GM12801 (cell line): ENCODE data around the gene ZNF777.

ENCODE experiments used
- TF ChIP-seq, protein P1 (sequence below): IDR thresholded peaks from one replicate; pipeline ENCODE4 v1.5.1; 2011; ENCODE audit warnings: control low read depth; ENCODE audit not compliant: insufficient read length; ENCODE audit errors: extremely low read depth

Gene ZNF777

DNA sequence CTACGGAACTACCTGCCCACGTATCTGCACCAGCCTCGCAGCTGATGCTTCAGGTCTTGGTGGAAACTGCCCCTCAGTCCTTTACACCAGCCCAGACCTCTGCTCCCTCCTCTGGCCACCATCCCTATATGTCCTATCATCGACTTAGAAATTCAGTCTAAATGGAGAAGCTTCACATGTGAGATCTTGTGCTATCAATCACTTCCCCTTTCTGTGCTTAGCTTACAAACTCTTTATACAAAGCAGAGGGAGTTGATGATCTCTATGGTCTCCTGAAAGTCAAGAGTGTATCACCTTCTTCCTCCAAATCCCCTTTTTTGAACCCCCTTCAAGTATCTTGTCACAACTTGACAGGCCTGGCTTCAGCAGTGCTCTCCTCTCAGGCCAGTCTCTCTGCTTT lies 30.7 kb downstream of the ZNF777 start:
- TF ChIP-seq, protein P1, sequence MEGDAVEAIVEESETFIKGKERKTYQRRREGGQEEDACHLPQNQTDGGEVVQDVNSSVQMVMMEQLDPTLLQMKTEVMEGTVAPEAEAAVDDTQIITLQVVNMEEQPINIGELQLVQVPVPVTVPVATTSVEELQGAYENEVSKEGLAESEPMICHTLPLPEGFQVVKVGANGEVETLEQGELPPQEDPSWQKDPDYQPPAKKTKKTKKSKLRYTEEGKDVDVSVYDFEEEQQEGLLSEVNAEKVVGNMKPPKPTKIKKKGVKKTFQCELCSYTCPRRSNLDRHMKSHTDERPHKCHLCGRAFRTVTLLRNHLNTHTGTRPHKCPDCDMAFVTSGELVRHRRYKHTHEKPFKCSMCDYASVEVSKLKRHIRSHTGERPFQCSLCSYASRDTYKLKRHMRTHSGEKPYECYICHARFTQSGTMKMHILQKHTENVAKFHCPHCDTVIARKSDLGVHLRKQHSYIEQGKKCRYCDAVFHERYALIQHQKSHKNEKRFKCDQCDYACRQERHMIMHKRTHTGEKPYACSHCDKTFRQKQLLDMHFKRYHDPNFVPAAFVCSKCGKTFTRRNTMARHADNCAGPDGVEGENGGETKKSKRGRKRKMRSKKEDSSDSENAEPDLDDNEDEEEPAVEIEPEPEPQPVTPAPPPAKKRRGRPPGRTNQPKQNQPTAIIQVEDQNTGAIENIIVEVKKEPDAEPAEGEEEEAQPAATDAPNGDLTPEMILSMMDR = no peak

DNA sequence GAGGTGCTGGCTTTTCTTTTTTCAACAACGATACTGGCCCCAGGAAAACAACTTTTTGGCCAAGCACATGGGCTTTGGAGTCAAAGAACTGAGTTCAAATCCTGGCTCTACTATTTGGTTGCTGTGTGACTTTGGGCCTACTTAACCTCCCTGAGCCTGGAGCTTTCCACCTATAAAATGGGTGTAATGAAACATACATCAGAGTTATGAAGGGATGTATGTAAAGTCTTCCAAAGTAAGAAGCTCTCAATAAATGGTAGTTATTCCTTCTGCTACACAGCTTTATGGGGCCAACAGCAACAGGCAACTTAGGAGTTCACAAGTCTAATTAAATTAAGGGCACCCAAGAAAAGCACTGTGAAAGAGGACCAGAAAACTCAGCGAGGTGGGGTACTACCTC lies 33.0 kb downstream of the ZNF777 start:
- TF ChIP-seq, protein P1 = no peak

DNA sequence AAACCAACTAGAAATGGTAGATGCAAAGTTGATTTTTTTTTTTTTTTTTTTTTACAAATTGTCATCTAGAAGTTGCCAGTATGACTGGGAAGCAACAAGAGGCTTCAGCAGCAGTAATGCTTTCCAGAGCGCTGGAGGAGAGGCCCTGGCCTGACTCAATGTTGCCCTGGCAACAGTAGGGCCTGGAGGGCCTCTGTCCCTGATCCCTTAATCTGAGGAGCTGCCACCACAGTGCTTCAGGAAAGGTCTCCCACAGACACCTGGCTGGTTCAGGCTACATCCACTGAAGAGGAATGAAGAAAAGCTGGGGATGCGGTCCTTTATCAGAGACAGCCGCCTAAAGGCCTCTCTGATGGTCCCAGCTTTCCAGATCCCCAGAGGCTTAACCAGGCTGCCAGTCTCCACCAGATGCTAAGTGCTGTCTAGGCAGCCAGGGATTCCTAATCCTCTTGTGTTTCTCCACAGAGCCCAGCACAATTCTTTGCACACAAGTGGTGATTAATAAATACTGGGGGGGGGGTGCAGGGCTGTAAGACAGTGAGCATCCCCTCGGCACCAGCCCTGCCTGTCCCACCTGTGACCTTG lies 33.7 kb downstream of the ZNF777 start:
- TF ChIP-seq, protein P1 = no peak

DNA sequence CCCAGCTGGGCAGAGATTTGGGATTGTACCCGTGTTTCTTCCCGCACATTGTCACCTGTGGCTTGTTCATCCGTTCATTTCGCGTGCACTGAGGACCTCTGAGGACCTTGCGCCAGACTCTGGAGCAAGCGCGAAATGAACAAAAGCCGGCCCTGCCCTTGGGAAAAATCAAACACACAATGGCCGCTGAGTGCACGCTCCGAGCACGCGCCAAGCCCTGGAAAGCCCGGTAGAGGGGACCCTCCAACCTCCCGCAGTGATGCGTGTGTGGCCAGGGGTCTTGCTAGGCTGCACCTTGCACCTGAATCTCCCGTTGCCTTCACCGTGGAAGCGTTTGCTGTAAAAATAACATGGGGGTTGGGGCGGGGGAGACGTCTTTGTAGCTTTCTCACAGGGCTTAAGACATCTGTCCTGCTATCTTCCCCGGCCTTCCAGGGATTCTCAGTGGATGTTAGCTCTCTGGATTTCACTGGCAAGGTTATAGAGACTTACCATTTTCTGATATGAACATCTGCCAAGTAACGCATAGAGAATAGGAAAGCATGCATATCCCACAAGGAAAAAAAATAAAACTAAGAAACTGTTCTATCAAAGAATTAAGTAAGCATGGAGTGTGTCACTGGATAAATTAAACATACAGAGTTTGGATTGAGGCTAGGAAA lies 37.3 kb downstream of the ZNF777 start:
- TF ChIP-seq, protein P1 = no peak

DNA sequence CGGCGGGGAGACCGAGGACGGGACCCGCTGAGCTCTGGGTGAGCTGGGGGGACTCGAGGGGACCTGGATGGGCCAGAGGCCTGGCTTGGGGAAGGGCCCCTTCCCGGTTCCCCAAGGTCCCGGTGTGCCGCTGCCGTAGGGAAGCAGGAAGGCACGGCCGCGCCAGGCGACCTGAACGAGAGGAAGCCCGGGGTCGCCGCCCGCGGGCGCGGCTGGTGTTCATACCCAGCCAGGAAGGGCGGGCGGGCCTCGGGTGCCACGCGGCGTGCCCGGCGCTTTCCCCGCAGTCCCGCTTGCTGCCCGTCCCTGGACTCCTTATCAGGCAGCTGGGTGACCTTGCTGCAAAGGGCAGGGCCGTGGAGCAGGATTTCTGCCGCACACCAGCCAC lies 38.0 kb downstream of the ZNF777 start:
- TF ChIP-seq, protein P1 = no peak

DNA sequence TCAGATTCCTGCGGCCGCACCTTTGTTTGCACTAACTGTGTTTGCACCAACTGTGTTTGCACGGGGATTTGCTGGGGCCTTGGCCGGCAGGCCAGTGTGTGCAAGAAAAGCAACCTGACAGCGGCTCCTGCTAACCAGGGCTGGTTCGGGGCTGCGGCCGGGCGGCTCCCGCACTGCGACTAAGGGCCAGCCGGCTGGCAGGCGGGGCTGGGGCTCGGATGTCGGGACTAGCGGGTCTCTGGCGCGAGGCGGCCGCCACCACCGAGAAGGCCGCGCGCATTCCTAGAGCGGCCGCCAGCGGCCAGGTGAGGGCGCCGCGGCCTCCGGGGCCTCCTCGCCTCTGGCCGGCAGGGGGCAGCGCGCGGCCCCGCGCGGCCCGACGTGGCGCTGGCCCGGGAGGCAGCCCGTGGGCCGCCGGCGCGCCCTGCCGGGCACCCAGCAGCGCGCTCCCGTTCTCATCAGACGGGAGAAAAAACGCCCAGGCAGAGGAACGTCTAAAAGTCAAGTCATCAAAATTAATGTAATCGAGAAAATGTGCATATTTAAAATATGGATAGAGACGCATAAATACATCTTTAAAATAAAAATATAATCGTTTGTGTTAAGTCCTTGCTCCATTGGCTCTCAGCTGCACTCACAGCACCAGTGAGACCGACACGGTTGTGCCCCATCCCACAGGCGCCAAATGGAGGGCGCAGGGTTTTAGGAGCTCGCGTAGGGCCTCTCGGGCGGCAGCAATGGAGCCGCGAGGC lies 38.5 kb downstream of the ZNF777 start:
- TF ChIP-seq, protein P1 = no peak

DNA sequence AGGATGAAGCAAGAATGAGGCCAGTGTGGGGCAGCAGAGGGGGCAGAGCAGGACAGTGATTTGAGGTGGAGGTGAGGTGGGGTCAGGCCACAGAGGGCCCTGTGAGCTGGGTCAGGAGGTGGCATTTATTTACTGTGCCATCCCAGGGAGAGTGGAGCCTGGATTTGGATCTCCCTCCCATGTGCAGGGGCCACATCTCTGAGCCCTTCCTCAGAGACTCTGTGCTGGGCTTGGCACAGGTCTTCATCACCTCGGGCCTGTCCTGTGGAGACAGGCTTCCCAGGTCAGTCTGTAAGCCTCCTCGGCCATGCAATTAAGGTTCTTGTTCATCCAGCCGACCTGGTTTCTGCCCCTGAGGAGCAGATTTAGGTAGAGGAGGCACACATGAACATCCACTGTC lies 40.9 kb downstream of the ZNF777 start:
- TF ChIP-seq, protein P1 = no peak
